Ecto neural progenitor cell (in vitro differentiated cells): ENCODE results near the gene UPB1.

Source experiments
- DNase-seq: peaks from one replicate; pipeline ENCODE4 v3.0.0-alpha.2; 2018; ENCODE audit warnings: low spot score

The UPB1 gene

DNA sequence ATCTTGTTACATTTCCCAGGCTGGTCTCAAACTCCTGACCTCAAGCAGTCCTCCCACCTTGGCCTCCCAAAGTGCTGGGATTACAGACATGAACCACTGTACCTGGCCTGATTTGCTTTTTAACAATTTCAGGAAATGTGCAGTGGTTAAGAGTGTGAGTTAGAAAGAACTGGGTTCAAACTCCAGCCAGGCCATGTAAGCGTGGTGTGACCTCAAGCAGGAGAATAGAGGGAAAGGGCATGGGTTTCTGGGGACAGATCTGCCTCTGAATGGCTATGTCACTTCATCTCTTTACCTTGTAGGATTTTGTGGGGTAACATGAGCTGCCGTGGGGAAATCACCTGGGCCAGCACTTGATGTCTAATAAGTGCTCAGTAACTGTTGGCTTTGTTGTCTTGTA, 69.9 kb downstream of the UPB1 start:
- no peak for DNase-seq

DNA sequence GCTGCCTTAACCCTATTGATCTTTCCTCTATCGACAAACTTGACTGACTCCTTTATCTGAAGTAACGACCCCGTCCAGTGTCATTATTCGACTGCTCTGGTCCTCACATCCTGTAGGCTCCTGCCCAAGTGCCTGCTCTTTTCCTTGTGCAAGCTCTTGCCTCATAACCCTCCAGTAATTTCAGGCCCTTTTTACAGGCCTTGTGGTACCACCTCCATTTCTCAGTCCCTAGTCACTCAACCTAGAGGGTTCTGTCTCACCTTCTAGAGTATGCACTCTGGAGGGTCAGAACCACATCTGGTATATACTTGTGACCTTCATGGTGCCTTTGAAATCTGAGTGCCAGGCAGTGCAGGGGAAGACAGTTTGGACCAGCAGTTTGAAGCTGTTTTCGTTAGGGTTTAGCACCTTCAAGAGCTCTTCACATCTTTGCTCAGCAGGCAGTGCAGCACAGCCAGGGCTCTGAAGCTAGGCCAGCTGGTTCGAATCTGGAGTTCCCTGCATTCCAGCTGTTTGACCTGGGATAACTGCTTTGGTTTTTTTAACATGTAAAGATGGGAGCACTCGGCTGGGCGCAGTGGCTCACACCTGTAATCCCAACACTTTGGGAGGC, 71.9 kb downstream of the UPB1 start:
- no peak for DNase-seq

DNA sequence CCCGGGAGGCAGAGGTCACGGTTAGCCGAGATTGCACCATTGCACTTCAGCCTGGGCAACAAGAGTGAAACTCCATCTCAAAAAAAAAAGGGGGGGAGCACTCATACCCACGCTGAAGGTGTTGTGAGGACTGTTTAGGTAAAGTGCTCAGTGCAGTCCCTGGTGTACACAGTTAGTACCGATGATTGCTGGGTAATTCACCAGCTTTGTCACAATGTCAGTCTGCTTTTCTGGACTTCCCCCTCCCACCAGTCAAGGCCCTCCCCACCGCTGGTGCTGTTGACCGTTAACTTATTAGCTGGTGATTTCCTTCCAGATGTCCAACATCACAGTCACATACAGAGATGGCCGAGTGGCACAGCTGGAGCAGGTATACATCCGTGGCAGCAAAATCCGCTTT, 72.5 kb downstream of the UPB1 start:
- DNase-seq = no peak

DNA sequence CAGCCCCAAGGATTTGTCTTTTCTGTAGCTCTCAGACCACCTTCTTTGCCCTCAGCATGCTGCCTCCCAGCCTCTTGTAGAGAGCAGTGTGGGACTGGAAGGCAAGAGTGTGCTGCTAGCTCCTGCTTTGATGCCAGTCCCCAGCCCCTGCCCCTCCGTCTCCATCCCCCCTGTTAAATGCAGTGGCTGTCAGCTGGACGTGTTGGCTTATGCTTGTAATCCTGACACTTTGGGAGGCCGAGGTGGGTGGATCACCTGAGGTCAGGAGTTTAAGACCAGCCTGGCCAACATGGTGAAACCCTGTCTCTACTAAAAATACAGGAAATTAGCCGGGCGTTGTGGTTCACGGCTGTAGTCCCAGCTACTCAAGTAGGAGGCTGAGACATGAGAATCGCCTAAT, 76.1 kb downstream of the UPB1 start:
- no peak for DNase-seq

DNA sequence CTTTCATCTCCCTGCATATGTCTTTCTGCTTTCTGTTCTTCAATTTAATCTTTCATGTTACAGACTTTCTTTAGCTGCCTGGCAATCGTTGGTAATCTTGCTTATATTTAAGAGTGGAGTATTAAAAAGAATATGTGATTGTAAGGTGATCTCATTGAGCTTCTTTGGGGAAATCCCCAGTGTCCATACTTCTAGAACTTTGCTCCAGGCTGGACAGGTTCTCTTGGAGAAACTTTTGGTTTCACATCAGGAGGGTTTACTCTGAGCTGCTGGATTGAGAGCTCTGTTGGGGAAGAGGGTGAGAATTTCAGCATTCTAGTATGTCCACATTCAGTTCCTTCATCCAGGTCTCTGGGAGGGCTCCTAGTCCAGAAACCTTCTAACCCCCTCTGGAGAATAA, 81.6 kb downstream of the UPB1 start:
- no peak for DNase-seq
